Stimulated activated CD8-positive, alpha-beta memory T cell treated with anti-CD3 and anti-CD28 coated beads, Interleukin-4, amount 100 ng/mL, for 1 hour (primary cell): ENCODE measurements around the gene ABLIM2.

Source experiments
- DNase-seq, 2 donors: peaks; one replicate each; pipeline ENCODE4 v3.0.0-alpha.2; 2020; ENCODE audit warnings: low read depth in 2 of 2, low spot score in 1 of 2

The ABLIM2 gene

GRCh38 chr4:8194306-8195242 is 36.0 kb upstream of the ABLIM2 start:
- no peak for DNase-seq

- DNase-seq: no peak
Measured at GRCh38 chr4:8192748-8193738, 34.4 kb upstream of the ABLIM2 start.

GRCh38 chr4:8191136-8191747 is 32.6 kb upstream of the ABLIM2 start:
- no peak for DNase-seq

DNA sequence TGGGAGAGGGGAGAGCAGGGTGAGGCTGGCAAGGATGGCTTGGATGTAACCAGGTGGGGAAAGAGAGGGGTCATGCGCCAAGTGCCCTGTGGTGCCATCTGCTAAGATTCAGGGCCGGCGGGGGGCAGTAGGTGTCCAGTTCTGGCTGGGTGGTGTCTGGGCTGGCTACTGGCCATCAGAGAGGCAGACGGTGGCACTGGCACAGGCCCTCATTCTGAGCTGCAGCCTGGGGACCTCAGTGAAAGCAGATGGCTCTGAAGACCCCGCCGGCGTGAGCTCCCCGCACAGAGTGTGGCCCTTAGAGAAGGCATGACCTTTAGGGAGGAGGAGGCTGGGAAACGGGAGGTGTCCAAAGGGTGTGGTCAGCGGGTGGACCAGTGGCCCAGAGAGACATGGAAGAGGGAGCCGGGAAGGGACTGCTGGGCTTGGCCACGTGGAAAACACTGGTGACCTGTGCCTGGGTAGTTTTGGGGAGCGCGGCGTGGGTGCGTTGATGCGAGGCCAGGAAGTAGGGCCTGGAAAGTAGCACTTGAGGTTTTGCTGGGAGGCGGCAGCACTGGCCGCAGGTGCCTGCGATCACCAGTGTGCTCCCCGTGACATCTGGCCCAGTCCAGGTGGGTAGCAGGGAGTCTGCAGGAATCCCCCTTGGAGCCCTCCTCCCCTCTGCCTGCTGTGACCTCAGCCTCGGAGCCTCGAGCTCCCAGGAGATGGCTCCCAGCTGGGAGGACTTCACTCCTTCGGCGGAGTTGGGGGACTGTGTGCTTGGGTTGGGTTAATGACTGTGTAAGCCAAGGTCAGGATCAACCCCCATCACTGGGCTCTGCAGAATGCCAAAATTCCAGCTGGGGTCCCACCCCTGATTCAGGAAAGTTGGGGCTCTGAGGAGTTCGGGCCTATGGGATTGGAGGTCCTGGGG is 31.2 kb upstream of the ABLIM2 start:
- no peak for DNase-seq

DNA sequence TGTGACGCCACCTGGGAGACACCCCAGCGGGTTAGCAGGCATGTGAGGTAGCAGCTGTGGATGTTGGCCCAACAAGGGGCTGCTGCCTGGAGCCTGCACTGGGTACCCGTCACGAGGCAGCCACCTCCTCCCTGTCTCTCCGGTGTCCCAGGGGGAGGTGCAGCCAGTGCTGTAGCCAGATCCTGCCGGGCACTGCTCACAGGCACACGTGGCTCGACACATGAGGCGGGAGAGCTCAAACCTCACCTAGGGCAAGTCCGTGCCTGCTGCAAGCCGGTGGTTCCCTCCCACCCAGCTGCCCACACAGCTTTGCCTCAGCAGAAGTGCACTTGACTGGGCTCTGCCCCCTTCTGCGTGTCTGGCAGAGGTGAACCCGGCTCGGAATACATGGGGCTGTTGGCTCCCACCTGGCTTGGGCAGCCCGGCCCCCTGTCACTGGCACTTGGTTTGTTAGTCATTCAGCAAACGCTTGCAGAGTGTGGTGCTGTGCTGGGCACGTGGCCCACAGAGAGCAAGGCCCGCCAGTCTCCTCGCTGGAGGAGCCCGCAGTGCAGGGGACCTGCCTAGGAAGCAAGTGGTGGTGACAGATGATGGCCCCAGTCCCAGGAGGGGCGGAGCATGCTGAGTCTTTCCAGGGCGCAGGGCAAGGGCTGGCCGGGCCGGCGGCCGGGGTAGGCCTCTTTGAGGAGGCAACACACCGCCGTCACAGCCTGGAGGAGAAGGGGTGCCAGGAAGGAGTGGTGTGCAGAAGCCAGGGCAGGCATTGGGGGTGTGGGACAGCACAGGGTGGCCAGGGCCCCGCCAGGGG is 30.3 kb upstream of the ABLIM2 start:
- DNase-seq: no peak

DNA sequence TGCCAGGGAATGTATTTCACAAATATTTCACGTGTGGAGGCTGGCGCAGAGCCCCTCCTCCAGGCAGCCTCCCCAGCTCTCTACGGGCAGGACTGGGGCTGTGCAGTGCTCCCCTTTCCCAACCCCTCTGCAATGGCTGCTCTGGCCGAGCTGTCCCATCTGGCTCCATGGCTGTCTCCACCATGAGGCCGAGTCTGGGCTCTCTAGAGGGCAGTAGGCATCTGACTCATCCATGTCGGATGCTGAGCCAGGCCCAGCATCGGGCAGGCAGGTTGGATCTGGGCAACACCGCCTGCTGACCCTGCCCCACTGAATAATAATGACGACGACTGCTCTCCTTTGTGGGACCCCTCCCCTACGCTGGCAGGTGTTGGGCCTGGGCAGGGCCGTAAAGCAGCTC is 29.5 kb upstream of the ABLIM2 start:
- DNase-seq: no peak

GRCh38 chr4:8185930-8186329 is 27.3 kb upstream of the ABLIM2 start:
- no peak for DNase-seq

DNA sequence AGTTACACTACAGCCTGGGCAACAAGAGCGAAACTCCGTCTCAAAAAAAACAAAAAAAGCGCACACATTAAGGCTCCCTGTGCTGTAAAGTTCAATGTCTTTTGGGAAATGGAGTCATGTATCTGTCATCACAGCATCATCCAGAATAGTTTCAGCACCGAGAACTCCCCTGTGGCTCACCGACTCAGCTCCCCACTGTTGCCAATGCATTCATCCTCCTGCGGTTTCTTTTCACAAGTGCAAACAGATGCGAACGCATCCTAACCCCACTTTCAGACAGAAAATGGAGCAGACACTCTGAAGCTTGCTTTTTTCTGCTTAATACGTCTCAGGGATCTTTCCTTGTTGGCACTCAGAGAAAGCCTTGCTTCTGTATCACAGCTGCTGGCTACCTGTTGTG is 26.7 kb upstream of the ABLIM2 start:
- DNase-seq: no peak

DNA sequence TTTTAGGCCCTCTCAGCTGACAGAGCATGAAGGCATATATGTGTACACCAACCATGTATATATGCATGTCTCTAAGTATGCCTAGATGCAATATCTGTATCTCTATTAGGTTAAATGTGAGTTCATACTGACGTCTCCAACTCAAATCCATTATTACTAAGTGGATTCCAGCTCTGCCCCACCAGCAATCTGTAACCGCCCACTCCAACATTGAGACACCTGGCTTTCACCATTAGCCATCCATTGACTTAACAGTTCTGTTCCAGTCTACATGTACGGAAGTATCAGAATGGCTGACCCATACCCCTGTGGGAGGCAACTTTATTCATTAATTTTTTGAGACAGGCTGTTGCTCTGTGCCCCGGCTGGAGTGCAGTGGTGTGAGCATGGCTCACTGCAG is 25.4 kb upstream of the ABLIM2 start:
- DNase-seq: no peak

- no peak for DNase-seq
Measured at GRCh38 chr4:8182858-8183725, 24.5 kb upstream of the ABLIM2 start.

DNA sequence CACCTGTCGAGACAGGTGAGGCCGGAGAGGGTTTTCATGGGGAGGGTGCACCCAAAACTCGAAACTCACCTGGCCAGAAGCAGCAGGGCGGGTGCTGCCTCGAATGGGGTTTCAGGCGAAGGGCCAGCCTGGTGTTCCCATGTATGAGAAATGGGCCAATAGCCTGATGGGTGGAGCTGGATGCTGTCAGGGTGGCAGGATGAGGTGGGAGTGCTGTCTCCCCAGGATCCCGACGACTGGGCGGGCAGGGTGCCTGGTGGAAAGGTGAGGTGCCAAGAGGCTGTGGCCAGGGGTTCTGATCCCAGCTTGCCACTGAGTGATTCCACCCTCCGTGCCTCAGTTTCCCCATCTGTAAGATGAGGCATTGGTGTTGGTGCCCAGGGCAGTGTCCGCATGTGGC is 23.7 kb upstream of the ABLIM2 start:
- DNase-seq: no peak

DNA sequence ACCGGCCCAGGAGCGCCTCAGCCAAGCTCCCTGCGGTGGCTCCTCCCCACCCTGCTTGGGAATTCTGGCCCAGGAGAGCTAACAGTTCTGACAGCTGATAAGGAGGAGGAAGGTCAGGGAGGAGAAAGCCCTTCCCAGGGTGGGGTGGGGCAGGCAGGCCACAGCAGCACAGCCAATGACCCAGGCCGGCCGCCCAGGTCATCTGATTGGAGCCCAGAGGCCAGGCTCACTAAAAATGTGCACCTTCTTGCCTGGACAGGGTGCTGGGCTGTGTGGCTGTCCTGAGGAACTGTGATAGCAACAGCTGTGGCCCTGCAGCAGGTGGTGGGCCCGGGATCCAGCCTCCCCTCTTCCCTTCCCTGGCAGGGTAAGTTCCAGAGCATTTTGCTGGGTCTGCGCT is 23.2 kb upstream of the ABLIM2 start:
- no peak for DNase-seq

DNA sequence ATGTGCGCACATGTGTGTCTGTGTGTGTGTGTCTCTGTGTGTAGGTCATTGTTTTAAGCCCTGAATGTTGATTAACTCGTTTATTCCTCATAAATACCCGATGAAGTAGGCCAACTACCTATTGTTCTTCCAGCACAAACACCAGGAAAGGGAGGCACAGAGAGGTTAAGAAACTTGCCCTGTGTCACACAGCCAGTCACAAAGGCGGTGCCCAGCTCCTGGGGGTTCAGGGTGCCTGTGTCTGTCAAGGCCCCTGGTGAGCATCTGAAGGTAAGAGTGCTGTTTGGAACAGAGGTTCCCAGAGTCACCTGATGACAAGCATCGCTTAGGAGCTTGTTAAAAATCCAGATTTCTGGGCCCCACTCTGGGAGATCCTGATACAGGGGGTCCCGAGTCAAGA is 22.5 kb upstream of the ABLIM2 start:
- no peak for DNase-seq

DNA sequence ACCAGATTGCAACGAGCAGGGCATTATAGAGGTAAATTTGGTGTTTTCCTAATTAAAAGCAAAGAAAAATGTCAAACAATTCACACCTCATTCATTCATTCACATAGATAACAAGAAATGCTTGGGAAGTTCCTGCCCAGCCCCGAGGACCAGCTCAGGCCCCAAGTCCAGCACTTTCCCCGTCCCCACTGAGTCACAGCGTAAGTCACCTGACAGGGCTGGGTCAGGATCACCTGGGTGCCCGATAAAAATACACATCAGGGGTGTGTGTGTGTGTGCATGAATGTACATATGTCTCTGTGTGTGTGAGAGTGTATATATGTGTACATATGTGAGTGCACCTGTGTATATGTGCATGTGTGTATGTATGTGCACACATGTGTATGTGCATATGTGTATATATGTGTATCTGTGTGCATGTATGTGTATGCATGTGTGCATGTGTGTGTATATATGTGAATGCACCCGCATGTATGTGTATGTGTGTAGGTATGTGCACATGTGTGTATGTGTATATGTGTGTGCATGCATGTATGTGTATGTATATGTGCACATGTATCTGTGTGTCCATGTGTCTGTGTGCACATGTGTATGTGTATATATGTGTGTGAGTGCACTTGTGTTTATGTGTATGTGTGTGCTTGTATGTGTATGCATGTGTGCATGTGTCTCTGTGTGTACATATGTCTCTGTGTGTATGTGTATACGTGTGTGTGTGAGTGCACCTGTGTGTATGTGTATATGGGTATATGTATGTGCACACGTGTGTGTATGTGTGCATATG is 21.9 kb upstream of the ABLIM2 start:
- DNase-seq: no peak

GRCh38 chr4:8179771-8180170 is 21.2 kb upstream of the ABLIM2 start:
- DNase-seq: no peak

DNA sequence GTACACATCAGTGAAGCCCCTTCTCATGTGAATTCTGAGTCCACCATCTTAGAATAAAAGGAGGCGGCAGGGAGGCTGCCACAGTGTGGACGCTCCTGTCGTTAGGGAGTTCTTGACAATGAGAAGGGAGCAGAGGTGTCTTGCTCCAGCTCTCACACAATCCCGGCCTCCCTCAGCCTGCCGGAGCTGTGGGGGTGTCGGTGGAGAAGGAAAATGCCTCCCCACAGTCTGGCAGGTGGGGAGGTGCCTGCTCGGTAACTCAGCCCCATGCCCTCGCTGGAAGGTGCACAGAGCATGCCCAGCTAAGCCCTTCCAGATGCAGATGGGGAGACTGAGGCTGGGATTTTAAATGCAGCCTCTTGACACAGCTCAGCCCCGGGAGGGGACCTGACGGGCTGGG is 20.5 kb upstream of the ABLIM2 start:
- DNase-seq: no peak

DNA sequence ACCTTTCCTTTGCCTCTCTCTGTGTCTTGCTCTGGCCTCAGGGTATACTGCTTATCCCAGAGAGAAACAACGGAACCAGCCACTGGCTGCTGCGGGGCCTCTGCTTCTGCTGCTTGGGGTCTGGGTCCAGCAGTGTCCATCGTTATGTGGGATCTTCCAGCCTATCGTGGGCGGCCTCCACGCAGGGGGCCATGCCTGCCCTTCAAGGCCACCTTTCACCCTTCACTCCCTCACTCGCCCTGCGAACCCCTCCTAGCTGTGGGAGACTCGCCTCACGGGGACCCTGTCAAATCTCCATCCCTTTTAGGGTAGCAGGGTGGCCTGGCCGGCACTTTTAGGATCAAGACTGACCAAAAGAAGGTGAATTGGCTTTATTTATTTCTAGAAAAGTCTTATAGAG is 19.3 kb upstream of the ABLIM2 start:
- no peak for DNase-seq

DNA sequence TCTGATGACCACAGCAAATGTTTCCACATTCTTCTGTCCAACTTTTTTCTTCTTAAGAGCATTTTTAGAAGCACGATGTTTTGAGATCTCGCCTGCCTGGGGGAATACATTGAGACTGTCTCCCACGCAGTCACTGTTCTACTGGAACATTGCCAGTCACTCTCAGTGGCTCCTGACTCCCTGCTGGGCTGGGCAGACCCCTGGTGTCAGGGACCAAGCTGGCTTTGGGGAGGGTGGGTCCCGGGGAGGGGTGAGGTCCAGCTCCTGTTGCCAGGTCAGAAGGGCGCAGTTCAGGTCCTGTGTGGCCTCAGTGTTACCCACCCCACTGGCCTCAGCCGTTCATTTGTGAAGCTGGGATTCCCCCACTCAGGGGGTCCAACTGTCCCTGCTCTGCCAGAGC is 18.9 kb upstream of the ABLIM2 start:
- no peak for DNase-seq
